ENCODE results near the gene STAMBPL1. TPM values are rescaled to one million over a fixed set of nuclear protein-coding genes. Genes with fewer than 3 reads are reported as not detected.

Gene STAMBPL1
- total RNA-seq, 1 donor from 2014 or later, result 1.5 TPM

GRCh38 chr10:88877298-88877697 is 2.7 kb upstream of the STAMBPL1 start:
- no peaks in the 10 kb centered on the region for H3K36me3 Mint-ChIP-seq (ENCODE audit: low read depth, unreplicated experiment)
- no peak for FAIRE-seq

DNA sequence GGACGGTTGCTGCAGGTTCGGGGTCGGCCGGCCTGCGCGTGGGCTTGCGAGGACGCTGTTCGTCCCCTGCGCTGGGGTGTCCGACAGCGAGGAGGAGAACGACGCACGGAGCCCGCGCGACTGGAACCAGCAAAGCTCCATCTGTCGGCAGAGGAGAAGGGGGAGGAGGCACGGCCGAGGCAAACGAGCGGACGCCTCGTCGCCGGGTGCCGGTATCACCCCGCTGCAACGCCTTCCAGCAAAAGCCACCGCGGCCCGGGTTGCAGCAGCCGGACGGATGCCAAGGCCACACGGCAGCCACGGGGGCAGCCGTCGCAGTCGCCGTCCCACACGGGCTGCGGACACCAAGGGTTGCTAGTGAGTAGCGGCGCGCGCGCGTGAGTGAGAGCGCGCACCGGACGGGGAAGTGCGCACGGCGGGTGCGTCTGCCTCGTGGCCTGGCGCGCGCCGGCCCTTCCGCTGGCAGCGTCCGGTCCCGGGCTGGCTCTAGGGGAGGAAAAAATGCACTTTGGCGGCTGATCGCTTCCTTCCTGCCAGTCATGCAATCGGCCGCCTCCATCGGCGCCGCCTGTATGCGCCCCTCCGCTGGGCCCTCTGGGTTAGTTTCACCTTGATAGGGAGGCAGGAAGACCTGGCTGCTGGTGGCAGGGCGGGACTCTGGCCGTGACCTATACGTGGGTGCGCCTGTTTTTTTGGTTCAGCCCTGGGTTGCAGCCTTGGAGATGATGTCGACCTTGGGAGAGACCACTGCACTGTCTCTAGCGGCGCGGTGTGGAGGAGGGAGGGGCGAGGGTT is 434 bp downstream of the STAMBPL1 start:
- no peak for FAIRE-seq

More at GRCh38 chr10:88877298-88877697, 2.7 kb upstream of the STAMBPL1 start:
- H3K79me2 ChIP-seq (ENCODE audit: insufficient read depth, low read length), result peaks cover 11% of the 10 kb centered on the region
- H3K9ac ChIP-seq (ENCODE audit: low read length), result no peak overlapping the region
- H2AFZ ChIP-seq (ENCODE audit: low read depth, low read length), result no peak overlapping the region
- H3K27me3 ChIP-seq (ENCODE audit: insufficient read depth, low read length), result no peaks in the 10 kb centered on the region
- TF ChIP-seq CTCF (IDR thresholded peaks at IDR 0.05; ENCODE audit: insufficient read depth, low read depth, low read length), result no peak
- no peak for TF ChIP-seq EZH2 (IDR thresholded peaks at IDR 0.05; ENCODE audit: insufficient read depth, low read length)
- no peak overlapping the region for H3K27ac ChIP-seq (ENCODE audit: low read depth, low read length)
- no peaks in the 10 kb centered on the region for H3K9me3 ChIP-seq (ENCODE audit: insufficient read depth, low read depth, low read length)
- no peak overlapping the region for H3K27ac Mint-ChIP-seq (ENCODE audit: unreplicated experiment)
- DNase-seq (ENCODE audit: low read depth), result no peak
- no peaks in the 10 kb centered on the region for H3K36me3 ChIP-seq (ENCODE audit: insufficient read depth, low read length)
- no peak overlapping the region for H3K4me3 ChIP-seq (ENCODE audit: insufficient read depth, low read depth, low read length)
- peaks cover 17% of the 10 kb centered on the region for H3K4me1 ChIP-seq (ENCODE audit: insufficient read depth, low read length)
- peaks cover 9% of the 10 kb centered on the region for H3K27me3 Mint-ChIP-seq (ENCODE audit: low read depth, unreplicated experiment)
- no peak overlapping the region for H3K4me3 Mint-ChIP-seq (ENCODE audit: unreplicated experiment)
- no peaks in the 10 kb centered on the region for H3K9me3 Mint-ChIP-seq (ENCODE audit: unreplicated experiment)
- H3K4me1 Mint-ChIP-seq (ENCODE audit: low read depth, unreplicated experiment), result peaks cover 5% of the 10 kb centered on the region
- H3K4me2 ChIP-seq (ENCODE audit: low read length), result no peak overlapping the region
- H4K20me1 ChIP-seq (ENCODE audit: insufficient read depth, low read length), result no peaks in the 10 kb centered on the region

More for the DNA sequence above, 434 bp downstream of the STAMBPL1 start:
- peak overlapping the region; percentile 94 for H3K4me2 ChIP-seq (ENCODE audit: low read length)
- Mint-ChIP-seq H3K4me3 (ENCODE audit: unreplicated experiment) (peak overlapping the region; percentile 89), H3K27ac (ENCODE audit: unreplicated experiment) (no peak overlapping the region), H3K36me3 (ENCODE audit: low read depth, unreplicated experiment) (no peaks in the 10 kb centered on the region), H3K27me3 (ENCODE audit: low read depth, unreplicated experiment) (peaks cover 9% of the 10 kb centered on the region), H3K4me1 (ENCODE audit: low read depth, unreplicated experiment) (peaks cover 14% of the 10 kb centered on the region), H3K9me3 (ENCODE audit: unreplicated experiment) (no peaks in the 10 kb centered on the region)
- H3K79me2 ChIP-seq (ENCODE audit: insufficient read depth, low read length), result peaks cover 31% of the 10 kb centered on the region
- H2AFZ ChIP-seq (ENCODE audit: low read depth, low read length), result peak overlapping the region; percentile 94
- TF ChIP-seq CTCF (IDR thresholded peaks at IDR 0.05; ENCODE audit: insufficient read depth, low read depth, low read length), result no peak
- no peak for TF ChIP-seq EZH2 (IDR thresholded peaks at IDR 0.05; ENCODE audit: insufficient read depth, low read length)
- H3K4me3 ChIP-seq (ENCODE audit: insufficient read depth, low read depth, low read length), result peak overlapping the region; percentile 91
- H3K27ac ChIP-seq (ENCODE audit: low read depth, low read length), result peak overlapping the region; percentile 81
- no peaks in the 10 kb centered on the region for H3K36me3 ChIP-seq (ENCODE audit: insufficient read depth, low read length)
- H3K4me1 ChIP-seq (ENCODE audit: insufficient read depth, low read length), result peaks cover 28% of the 10 kb centered on the region
- peak; percentile 70 for DNase-seq (ENCODE audit: low read depth)
- H3K9ac ChIP-seq (ENCODE audit: low read length), result peak overlapping the region; percentile 87
- no peaks in the 10 kb centered on the region for H3K9me3 ChIP-seq (ENCODE audit: insufficient read depth, low read depth, low read length)
- no peaks in the 10 kb centered on the region for H3K27me3 ChIP-seq (ENCODE audit: insufficient read depth, low read length)
- H4K20me1 ChIP-seq (ENCODE audit: insufficient read depth, low read length), result no peaks in the 10 kb centered on the region

All from astrocyte (in vitro differentiated cells and primary cell).